Dedifferentiated amniotic fluid mesenchymal stem cell (primary cell): ENCODE measurements around the gene BZW2.
"Not testable (repeated sequence)": the region's sequence is repeated elsewhere in the genome, so short reads cannot be mapped to it uniquely, and the experiment has no call there.

Experiments
- DNase-seq: peaks from one replicate; pipeline ENCODE4 v3.0.0-alpha.2; 2016; ENCODE audit errors: extremely low spot score

BZW2 gene

DNA sequence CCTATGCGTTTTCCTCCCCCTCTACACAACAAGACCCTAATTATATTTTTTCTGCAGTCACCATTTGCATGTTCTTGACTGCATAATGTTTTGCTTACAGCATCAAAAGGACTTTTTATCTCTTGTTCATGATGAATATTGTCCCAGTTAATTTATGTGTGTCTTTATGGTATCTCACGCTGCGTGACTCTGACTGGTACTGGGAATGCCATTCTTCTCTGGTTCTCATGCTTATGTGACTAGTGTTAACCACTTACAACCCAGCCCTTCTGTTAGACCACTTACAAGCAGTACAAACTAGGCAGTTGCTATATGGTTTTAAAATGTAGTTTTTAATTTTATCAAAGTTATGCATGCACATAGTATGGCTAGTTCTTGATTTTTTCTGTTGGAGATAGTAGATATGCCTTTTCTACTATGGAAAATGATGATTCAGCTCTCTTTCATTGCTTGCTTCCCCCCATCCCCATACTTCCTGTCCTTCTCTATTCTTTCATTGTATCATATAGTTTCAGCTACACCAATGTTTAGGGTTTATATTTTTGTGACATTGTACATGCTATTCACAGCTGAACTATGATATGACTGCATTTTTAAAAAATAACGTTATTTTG lies 24.9 kb downstream of the BZW2 start:
- no peak for DNase-seq

DNA sequence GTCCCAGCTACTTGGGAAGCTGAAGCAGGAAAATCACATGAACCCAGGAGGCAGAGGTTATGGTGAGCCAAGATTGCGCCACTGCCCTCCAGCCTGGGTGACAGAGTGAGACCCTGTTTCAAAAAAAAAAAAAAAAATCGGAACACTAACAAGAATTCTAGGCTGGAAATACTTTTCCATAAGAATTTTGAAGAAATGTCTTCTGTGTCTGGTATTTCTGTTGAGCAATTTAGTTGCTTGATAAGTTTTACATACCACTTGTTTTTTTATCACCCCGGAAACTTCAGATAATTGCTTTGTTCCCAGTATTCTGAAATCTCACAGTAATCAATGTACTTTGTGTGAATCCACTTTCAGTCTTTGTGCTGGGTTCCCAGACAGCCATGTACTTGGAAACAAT lies 25.8 kb downstream of the BZW2 start:
- no peak for DNase-seq

DNA sequence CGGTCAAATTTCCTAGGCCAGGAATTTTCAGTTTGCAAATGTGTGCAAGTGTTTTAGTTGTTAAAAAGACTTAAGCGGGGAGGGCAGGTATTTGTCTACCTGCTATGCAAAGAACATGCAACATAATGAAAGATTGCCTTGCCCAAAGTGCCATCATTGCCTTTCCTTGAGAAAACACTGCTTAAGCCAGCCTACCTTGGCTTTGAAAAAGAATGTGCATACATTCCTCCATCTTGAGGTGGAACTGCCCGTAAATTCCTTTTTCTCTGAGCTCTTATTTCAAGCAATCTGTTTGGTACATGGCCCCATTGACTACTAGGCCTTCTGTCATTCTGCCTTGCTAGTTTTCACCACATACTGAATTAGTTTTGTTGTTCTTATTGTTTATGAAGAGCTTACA lies 29.3 kb downstream of the BZW2 start:
- DNase-seq, result no peak

DNA sequence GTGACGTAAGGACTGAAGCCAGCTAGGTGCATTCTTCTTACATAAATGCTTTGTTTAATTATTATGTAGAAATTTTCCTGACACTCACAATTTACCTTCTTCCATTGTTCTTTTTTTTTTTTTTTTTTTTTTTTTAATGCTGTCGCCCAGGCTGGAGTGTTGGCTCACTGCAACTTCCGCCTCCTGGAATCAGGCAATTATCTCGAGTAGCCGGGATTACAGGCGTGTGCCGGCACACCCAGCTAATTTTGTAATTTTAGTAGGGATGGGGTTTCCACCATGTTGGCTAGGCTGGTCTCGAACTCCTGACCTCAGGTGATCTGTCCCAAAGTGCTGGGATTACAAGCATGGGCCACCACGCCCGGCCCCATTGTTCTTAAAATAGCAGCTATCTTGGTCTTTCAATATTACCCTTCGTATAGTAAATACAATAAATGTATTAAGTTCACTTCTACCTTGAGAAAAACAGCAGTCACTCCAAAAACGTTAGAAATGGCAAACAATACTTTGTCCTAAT lies 32.1 kb downstream of the BZW2 start:
- no peak for DNase-seq

DNA sequence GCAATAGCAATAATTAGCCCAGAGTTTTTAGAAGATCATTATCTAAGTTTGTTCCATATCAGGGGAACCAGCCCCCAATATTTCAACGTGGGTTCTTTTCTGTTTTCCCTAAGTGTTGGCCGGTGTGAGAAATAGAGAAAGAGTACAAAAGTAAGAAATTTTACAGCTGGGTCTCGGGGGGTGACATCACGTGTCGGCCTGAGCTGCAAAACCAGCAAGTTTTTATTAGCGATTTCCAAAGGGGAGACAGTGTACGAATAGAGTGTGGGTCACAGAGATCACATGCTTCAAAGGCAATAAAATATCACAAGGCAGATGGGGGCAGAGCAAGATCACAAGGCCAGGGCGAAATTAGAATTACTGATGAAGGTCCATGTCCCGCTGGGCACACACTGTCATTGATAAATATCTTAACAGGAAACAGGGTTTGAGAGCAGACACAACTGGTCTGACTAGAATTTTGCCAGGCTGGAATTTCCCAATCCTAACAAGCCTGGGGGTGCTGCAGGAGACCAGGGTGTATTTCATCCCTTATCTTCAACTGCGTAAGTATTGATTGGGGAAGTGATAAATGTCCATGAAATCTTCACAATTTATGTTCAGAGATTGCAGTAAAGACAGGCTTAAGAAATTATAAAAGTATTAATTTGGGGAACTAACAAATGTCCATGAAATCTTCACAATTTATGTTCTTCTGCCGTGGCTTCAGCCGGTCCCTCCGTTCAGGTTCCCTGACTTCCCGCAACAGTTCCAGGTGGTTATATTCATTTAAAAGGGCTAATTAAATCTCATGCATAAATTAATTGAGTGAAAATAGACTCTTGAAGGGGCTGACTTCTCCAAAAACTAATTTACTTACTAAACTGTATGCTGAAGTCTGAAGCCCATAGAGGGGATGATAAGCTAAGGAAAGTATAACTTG lies 32.9 kb downstream of the BZW2 start:
- not testable (repeated sequence) for DNase-seq

DNA sequence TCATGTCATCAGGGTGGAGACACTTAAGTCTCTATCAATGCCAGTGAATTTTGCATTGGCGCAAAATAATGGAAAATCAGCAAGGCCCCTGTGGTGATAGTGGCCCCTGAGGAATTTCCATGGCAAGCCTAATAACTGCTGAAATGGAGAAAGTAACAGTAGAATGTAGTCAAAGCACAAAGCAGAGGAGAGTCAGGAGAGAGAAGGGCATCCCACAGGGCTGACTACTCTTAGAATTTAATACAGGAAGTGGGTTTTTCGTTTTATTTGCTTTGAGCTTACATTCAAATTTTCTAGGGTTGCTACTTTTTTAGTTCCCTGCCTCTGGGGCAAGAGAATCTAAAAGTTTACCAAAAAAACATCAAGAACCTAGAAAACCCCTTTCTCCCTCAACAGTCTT lies 39.0 kb downstream of the BZW2 start:
- no peak for DNase-seq

DNA sequence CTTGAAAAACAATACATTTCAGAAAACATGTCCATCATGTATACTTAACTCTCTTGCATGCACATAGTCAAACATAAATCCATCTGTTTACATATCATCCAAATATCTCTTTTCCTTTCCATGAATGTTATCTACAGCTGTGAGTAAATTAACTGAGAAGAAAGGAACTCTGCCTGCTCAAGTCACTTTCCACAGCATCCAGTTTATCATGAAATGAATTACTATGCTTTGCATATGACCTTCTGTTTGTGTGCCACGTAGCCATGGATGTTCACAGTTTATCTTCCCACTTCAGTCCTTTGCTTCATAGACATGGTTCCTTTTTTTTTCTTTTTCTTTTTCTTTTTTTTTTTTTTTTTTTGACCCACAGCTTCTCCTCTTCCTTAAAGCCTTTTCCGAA lies 39.6 kb downstream of the BZW2 start:
- DNase-seq, result peak; percentile 3

DNA sequence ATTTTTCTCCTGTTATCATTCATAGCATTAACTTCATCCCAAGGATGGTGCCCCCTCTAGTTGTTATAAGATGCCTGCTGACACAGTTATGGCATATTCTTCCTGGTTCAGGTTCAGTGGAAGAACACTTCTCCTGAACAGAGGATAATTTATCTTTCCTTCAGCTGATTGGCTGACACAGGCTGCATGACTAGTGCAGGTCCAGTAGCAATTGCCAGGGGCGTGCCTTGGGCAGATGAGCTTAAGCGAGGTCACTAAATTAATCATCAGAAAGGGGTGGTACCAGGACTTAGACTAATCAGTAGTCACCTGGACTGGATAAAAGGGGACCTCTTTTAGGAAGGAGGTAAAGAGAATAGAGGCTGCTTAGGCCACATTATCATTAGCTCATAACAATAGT lies 42.3 kb downstream of the BZW2 start:
- peak; percentile 6 for DNase-seq

DNA sequence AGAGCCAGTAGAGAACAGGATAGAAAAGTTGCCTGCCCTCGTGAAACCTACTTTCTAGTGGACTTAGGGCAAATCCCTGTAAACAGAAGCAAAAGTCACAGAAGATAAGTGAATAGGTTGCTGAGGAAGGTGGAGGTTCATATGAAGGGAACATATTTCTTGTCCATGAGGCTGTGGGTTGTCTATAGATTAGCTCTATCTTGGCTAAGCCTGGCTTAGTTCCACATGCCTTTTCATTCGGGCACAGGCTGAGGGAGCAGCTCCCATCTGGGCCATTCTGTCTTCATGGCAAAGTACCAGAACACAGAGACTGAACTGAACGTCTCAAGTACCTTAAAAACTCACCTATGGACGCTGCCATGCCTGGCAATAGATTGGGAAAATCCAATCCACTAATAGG lies 45.3 kb downstream of the BZW2 start:
- no peak for DNase-seq

DNA sequence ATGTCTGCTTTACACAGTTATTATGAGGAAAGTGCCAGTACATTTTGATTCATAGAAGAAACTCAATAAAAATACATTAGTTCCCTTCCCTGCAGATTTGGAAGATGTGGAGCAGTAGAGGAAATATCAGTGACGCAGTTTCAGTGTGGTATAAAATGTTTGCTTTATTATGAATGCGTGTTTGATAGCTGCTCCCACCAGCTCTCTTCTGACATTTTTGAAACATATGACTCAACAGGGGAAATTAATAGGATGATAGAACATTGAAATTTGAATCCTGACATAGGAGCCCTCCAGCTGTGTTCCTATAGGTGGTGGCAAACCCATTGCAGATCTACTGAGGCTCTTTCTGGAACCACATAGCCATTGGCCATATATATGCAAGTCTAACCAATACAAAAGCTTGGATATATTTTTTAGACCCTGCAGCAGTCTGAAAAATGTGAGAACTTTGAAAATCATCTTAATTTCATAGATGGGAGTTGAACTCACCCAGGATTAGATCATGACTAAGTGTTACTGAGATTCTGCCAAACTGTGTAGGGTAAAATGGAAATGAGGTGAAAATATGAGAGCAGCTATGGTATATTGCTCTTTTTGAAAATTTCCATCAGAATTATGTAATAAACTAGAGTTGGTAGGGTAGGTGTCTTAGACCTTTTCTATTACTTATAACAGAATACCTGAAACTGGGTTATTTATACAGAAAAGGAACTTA lies 47.8 kb downstream of the BZW2 start:
- DNase-seq, result no peak

DNA sequence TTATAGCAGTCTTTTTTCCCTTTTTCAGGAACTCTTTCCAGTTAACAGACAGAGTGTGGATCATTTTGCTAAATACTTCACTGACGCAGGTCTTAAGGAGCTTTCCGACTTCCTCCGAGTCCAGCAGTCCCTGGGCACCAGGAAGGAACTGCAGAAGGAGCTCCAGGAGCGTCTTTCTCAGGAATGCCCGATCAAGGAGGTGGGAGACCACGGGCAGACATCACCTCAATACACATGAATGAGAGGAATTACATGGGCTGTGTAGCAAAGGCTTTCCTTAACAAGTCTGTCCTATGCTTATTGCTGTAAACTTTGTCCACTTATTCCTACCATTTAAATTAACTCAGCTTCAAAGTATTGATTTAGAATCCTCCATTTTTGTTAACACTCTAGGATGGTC lies 48.8 kb downstream of the BZW2 start:
- DNase-seq, result no peak

DNA sequence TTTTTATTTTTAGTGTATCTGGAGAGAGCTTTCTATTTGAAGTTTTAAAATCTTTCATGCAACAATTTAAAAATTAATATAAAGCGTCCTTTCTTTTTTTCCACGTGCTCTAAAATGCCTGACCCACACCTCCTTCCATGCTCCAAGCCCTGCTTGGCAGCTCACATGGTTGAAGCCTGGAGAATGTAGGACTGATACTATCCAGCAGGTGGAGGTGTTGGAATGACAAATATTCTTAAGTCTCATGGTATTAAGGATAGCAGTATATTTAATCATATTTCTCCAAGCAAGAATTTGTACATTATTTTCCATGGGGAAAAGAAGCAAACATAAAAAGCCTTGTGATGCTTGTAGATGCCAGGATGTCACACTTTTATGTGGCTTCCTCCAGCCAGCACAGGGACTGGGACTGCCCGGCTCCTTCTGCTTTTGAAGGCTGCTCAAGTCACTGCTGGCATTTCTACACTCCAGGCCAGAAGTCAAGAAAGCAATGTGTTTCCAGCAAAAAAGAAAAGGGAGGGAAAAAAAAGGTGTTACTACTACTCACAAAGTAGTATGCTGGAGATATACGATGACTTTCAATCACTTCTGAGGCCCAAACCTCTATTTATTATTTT lies 49.7 kb downstream of the BZW2 start:
- DNase-seq, result peak; percentile 31

DNA sequence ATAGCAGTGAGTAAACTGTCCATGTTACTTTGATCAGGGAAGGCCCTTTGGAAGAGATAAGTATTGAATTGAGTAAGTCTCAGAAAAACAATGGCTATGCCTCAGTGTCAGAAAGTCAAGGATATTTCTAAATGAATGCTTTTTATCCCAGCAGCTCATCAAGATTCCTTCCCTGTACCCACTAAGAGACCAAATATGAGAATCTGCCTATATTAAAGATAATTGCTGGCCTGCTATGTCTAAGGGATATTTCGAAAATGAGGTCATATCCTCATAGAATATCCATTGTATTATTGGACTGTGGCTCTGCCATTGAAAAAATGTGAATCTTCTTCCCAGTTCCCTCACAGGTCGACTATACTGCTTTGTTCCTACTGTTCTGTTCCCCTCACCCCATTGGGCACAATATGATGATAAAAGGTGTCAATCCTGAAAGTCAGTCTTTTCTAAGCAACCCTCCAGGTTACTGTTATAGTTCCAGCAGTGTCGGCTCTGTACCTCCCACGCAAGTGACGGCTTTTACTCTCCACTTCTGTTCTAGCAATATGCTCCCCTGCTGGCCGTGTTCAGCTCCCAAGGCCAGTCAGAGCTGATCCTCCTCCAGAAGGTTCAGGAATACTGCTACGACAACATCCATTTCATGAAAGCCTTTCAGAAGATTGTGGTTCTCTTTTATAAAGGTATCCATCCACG lies 51.7 kb downstream of the BZW2 start:
- peak; percentile 16 for DNase-seq

DNA sequence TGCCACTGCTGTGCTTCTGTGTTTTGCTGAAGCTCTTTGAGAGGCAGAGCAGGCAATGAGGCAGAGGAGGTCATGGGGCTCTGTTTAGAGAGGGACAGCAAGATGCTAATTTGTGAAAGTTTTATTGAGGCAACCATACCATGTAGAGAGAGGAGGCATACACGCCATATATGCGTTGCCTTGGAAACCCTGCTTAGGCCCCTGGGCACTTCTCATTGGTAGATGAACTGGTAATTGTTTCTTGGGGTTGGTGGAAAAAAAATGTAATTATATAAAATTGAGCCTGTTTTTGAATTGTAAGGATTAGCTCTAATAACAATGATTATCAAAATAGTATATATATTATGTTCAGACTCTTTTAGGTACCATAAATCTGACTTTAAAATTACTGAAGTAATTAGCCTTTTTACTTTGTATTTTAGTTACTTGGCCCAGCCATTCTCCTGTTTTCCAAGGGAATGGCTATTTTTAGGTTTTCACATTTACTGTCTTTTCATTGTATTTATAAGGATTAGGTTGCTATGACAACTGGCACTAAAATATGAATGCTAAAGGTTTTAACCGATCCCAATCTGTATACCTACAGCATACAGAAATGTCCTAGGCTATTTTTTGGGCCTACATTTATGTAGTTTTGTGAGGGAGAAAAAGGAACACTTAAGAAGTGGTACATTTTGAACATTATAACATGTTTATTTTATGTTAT lies 52.4 kb downstream of the BZW2 start:
- no peak for DNase-seq

DNA sequence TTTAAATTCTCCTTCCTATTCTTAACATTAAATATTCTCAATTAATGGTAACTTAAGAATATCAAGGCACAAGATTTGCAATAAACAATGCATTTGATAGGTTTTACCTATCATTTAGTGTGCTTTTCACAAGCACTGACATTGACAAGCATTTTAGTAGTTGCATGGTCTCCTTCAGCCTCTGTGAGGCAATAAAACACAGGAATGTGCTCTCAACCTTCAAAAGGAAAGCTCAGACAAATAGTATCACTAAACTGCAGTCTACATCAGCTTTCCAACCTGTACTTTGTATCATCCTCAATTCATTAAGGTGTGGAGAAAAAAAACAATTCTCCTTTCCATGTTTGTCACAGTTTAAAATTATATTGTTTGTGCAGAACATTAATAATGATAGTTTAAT lies 56.5 kb downstream of the BZW2 start:
- DNase-seq, result no peak

DNA sequence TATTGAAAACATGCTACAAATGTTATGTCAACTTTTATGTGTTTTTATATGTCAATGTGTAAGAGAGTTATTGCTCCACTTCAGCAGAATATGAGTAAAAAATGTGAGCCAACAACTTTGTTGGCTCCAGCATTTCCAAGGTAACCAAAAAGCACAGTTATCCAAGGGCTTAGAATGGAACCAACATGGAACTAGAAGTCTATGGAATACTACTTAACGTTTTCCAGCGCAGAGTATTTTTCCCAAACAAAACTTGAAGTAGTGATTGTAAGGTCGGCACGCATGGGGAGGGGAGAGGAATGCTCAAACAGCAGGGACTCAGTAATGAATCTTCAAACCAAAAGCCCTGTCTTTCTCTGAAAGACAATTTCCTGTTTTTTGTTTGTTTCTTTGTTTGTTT lies 62.5 kb downstream of the BZW2 start:
- DNase-seq, result no peak

DNA sequence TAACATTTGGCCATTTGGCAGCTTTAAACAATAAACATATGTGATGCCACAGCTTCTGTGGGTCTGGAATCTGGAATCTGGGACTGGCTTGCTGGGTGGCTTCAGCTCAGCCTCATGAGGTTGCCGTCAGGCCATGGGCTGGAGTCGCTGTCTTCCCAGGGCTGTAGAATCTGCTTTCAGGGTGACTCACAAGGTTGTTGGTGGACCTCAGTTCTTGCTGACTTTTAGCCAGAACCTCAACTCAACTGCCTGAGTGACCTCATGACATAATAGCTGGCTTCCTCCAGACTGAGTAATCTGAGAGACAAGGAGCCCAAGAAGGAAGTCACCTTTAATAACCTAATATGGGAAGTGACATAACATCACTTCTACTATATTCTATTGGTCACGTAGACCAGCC lies 63.0 kb downstream of the BZW2 start:
- DNase-seq, result peak; percentile 52

DNA sequence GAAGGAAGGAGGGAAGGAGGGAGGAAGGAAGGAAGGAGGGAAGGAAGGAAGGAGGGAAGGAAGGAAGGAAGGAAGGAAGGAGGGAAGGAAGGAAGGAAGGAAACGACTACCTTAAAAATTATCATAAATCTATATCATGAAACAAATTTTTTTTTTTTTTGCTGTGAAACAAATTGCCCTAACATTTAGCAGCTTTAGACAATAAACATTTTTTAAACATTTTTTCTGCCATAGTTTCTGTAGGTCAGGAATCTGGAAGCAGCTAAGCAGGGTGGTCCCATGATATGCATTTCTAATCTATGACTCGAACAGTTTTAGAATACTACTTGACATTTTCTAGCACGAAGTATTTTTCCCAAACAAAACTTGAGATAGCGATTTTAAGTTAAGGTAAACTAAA lies 64.7 kb downstream of the BZW2 start:
- no peak for DNase-seq

DNA sequence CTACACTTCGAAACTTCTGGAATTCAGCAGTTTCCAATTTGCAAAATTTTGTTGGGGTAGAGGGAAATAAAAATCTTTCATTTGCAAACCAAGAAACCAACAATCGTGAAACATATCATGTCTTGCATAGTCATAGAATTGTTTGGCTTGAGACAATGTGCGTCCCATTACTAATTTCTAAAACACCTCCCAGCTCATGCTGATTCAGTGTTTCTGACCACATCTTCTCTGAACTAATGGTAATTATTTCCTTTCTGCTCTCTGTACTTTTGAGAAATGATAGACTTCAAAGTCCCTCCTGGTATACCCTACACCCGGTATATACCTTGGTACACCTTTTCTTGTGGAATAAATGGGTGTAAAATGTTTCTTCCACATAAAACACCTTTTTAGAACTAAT lies 65.7 kb downstream of the BZW2 start:
- no peak for DNase-seq

DNA sequence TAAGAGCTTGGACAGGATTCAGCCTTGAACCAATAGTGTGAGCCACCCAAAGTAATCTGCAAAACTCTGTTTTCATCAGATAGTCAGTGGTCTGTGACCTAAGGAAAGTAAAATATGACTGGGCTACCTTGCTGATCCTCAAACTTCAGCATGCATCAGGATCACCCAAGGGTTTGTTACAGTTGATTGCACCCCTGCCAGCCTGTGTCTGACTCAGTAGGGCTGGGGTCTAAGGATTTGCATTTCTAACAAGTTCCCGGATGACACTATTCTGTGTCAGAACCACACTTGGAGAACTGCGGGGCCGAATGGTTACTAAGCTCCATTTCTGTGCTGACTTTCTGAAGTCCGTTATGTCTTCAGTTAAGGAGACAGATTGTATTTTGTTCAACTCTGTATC lies 66.9 kb downstream of the BZW2 start:
- no peak for DNase-seq

DNA sequence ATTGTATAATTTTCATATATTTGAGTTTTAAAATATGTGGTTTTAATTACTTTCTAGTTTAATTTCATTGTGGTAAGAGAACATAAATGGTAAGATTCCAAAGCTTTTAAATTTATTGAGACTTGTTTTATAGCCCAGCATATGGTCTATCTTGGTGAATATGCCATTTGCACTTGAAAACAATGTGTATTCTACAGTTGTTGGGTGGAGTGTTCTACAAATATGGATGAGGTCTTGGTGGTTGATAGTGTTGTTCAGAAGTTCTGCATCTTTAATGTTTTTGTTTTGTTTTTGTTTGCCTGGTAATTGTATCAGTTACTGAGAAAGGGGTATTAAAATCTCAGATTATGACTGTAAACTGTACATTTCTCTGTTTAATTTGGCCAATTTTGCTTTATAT lies 69.9 kb downstream of the BZW2 start:
- DNase-seq, result no peak
